Myocyte (in vitro differentiated cells): ENCODE measurements around the gene TMEM239. TPM values are rescaled to one million over a fixed set of nuclear protein-coding genes. Genes with fewer than 3 reads are reported as not detected.
"Not testable (repeated sequence)": the region's sequence is repeated elsewhere in the genome, so short reads cannot be mapped to it uniquely, and the experiment has no call there.

Experiments used
- DNase-seq: peaks from one replicate; pipeline ENCODE4 v3.0.0-alpha.2; 2012; ENCODE audit warnings: low read depth
- total RNA-seq: library from RNA; depleted of rRNA; stranded (reverse); fragments of >200 nt; gene quantifications from 2 replicates; pipeline ENCODE4 v1.2.3, GENCODE V29; 2014

The TMEM239 gene
- total RNA-seq, 1 donor from 2014 or later: not detected

DNA sequence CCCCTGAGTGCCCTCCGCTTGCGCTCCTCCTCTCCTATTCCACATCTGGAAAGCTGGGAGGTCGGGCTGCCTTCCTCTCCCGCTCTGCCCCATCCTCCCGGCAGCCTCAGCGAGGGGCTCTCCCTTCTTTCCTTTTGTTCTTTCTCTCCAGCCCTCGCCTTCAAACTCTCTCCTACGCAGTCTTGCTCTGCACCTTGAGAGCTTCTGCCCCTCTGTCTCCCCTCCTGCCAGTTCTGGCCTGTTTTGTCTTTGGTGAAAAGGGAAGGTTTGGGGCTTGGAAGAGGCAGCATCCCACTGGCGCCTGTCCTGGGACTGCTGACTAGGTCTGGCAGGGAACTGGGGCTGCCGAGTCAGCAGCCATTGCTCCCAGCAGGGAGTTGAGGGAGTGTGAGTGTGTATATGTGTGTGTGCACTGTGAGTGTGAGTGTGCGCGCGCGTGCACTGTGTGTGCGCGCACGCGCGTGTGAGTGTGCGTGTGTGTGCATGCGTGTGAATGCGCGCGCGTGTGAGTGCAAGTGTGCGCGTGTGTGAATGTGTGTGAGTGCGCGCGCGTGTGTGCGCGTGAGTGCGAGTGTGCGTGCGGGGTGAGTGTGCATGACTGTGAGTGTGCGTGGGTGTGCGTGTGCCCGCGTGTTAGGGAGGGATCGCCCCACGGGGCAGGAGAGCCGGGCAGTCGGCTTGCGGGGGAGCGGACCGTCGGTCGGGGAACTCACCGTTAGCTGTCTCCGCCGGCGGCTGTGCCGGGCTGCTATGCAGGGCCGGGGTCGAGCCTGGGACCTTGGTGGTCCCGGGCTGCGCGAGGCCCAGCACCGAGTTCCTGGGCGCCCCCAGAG, 16.3 kb upstream of the TMEM239 start:
- no peak for DNase-seq

DNA sequence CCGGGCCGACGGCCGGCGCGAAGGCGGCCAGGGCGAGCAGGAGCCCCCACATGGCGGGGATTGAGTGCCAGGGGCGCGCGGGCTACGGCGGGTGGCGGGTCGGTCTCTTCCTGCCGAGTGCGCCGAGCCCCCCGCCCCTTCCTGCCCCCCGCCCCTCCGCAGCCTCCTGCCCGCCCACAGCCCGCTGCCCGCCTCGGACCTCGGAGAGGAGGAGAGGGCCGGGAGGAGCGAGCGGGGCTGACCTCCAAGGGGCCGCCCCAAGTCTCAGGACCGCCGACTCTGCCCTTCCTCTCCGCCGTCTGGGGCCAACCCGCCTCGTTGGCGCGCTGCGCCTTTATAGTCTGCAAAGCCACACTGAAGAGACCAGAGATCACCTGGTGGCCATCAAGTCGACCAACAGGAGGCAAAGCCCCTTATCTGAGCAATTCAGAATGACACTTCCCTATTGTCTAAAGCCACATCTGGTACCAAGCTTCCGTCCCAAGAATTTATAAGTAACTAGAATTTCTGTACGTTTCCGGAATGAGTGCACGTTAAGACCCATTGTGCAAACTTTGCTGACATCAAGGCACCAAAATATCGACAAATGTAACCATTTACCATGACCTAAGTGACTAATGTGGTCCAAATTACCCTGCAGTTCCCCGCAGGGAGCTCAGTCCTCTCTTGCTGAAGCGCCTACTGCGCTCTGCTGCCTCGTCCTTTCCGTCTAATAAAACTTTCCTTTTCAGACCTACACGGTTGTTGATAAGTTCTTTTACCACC, 15.5 kb upstream of the TMEM239 start, which contains the start of gene CPXM1:
Gene CPXM1 (minus strand): TSS at position 107 of the 765 bp plus-strand sequence. CDS start 55 bp downstream, at position 52.
- DNase-seq: no peak

DNA sequence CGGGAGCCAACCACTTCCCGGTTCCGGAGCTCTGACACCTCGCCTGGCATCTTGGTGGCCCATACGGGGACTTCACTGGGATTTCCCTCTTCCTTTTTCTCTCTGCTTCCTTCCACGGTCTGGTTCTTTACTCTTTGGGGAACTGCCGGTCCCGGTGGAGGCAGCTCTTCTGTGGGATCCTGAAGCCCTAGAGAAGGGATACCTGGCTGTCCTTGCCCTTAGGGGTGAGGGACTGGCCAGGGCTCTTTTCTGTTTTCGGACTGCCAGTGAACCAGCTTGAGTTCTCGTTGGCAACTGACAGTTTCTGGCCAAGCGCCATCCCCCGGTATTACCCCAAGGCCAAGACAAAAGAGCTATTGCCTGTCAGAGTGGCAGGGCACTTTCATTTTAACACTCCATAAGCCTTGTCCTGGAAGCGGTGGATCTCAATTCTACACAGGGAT, 14.9 kb upstream of the TMEM239 start:
- DNase-seq: no peak

DNA sequence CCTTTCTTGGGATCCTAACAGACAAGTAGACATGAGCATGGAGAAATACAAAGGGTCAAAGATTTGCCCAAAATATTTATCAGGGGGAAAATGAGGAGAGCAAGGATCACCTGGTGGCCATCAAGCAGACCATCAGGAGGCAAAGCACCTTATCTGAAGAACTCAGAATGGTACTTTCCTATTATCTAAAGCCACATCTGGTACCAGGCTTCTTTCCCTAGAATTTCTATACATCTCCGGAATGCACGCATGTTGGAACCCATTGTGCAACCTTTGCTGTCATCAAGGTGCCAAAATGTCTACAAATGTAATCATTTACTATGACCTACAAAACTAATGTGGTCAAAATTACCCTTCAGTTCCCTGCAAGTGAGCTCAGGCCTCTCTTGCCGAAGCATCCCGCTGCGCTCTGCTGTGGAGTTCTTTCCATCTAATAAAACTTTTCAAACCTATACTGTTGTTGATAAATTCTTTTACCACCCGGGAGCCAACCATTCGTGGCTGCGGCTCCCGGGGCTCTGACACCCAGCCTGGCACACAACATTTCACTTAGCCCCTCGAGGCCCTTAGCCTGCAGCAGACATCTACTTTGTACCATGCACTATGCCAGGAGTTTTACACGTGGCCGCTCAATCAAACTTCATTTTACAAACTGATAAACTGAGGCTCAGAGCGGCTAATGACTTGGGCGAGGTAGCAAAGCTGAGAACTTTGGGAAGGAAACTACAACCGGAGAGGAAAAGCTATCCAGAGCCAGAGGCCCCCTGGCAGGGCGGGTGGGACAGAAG, 11.9 kb upstream of the TMEM239 start:
- DNase-seq: no peak

DNA sequence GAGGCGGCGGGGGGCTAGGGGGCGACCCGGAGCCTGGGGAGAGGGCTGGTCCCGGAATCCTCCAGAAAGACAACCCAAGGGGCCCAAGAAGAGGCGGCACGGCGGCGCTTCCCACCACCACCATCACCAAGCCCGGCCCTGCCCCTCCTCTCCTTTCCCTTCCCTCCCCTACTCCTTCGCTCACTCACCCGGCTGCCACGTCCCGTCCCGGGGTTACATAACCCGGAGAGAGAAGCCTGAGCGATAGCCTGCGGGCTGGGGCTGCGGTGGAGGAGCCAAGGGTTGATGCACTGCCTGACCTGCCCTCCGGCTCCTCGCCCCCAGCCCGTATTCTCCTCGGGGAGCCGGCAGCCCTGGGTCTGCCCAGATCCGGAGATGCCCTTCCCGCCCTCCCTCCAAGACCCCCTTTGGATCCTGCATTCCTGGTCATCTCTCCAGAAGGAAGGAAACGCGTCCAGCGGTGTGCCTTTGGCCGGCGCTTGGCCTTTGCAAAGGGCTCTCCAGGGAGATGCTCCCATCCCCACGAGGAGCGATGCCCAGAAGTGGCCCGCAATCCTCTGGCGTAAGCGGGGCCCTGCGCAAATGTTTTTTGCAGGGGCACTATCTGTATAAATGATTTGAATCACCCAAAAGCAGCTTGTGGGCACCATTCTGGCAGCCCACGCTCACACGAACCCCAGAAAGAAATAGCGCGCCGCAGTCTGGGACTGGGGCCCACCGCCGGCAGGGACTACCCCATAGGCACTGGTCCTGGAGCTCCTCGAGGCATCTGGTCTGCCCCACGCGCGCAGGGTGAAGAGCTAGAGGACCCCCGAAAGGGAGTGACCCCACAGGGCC, 11.1 kb upstream of the TMEM239 start:
- no peak for DNase-seq

DNA sequence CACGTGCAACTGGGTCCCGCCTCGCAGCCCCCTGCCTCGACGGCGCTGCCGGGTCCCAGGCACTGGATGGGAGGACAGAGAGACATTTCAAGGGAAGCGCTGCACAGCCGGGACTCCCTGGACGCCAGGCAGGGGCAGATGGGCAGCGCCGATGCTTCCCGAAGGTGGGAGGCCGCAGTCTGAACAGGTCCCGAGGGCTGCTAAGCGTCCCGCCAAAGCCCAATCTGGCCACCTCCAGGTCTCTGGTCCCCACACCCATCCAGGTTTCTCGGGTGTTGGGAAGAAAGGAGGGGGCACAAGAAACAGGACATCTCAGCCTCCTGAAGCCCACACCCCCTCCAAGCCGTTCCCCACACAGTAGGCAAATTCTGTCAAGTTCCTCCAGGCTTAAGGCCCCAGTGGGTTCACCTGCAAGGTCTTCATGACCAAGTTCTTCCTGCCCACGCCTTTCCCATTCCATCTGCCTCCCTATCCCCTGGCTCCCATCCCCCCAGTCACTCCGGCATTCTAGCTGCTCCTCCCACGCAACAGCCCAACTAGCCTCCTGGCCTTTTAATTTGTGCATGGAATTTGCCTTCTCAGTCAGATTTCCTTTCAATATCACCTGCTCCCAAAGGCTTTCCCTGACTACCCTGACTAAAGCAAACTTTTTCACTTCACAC, 10.3 kb upstream of the TMEM239 start:
- DNase-seq: no peak

DNA sequence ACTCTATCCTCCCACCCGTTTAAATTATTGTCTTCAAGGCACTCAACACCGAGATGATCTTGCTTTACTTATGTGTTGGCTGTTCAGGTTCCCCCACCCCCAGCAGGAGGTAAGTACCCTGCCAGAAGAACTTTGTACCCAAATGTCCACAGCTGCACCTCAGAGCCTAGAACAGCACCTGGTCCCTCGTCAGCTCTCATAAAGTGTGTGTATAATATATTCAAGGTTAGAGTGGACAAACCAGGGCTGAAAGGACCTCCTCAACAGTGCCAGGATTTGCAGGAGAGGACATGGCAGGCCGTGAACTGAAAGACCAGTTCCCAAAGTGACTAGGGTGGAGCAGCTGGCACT, 9.8 kb upstream of the TMEM239 start:
- DNase-seq: no peak

DNA sequence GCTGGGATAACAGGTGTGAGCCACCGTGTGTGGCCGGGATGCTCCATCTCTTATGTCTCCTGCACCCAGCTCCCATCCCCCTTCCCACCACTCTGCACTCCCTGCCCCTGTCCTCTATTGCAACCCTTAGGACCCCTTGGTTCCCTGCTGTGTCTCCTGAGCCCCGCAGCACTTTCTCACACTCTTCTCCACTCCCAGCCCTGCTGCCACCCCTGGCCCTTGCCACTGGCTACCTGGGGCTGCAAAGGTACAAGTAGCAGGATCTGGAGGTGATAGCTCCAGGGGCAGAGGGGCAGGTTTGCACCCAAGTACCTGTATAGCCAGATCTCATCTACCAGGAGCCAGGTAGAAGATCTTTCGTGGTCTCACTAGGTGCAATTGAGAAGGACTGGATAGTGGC, 9.1 kb upstream of the TMEM239 start:
- no peak for DNase-seq

DNA sequence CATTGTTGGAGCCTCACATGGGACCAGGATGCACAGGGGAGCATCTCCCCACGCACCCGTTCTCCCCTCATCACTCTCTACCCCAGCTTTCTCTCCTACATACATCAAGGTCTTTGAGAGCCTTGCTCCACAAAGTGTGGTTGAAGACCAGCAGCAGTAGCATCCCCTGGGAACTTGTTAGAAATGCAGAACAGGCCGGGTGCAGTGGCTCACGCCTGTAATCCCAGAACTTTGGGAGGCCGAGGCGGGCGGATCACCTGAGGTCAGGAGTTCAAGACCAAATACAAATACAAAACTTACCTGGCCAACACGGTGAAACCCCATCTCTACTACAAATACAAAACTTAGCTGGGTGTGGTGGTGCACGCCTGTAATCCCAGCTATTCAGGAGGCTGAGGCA, 8.2 kb upstream of the TMEM239 start:
- not testable (repeated sequence) for DNase-seq

DNA sequence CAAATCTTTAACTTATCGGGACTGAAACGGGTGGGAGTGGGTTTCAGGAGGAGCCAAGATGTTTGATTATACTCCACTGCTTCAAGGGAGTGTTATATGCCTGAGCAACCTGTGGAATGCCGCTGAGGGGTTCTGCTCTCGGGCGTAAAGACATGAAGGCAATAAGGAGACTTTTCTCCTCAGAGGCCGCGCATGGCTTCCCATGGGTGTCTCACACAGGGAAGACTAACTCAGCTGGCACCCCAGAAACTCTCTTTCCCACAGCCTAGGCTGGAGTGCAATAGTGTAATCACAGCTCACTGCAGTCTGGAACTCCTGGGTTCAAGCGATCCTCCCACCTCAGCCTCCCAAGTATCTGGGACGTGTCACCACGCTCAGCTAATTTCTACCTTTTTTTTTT, 6.5 kb upstream of the TMEM239 start:
- no peak for DNase-seq

DNA sequence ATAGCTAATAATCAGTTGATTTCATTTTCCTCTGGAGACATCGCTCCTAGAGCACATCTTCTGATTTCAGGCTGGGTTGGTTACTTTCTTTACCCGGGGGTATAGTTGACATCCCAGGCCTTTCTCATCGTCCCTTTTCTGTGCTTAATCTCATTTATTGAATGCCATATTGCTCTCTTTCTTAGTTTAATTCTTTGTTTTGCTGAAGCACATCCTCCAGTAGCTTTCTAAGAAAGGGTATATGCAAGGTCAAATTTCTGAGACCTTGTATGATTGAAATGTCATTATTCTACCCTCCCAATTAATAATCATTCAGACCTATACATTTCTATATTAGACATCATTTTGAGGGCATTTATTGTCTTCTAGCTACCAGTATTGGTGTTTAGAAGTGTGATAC, 4.0 kb upstream of the TMEM239 start:
- no peak for DNase-seq

DNA sequence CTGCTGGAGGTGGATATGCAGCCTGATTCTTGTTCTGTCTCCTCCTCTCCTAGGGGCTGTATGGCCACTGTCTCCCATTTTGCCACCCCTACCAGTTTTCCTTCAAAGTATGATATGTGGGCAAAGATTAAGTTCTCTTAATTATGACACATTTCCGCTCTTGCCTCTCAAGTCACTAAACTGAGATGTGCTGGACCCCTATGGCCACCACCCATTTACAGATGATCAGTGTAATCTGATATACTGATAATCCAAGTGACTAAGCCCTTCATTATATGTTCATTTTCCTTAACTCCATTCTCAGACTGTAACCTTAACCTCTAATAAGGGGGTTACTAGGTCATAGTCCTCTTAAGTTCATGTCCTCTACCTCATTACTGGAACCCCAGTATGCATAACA, 2.1 kb upstream of the TMEM239 start:
- DNase-seq: no peak

DNA sequence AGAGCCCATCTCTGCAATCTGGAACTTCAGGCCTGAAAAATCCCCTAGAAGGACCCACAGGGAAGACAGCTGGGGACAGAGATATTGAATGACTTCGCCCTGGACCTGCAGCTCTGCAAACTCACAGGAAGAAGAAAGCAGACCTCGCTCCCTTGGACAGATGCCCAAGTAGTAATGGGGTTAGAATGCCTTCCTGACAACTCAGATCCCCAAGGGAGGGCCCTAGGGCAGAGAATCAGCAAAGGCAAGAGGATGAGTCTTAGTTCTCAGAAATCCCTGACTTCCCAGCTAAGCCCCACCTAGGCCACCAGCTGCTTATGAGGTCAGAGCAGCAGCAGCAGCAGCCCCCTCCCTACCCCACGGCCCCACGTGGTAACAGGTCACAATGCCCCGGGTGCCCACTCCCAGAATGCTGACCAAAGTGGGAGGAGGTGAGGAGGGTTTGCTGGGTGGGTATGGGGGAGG, 1.5 kb upstream of the TMEM239 start, which contains the start of gene C20orf141:
Gene C20orf141 (plus strand): TSS at position 401 of the 465 bp plus-strand sequence. CDS start 198 bp downstream, outside the sequence.
- peak; percentile 99 for DNase-seq

DNA sequence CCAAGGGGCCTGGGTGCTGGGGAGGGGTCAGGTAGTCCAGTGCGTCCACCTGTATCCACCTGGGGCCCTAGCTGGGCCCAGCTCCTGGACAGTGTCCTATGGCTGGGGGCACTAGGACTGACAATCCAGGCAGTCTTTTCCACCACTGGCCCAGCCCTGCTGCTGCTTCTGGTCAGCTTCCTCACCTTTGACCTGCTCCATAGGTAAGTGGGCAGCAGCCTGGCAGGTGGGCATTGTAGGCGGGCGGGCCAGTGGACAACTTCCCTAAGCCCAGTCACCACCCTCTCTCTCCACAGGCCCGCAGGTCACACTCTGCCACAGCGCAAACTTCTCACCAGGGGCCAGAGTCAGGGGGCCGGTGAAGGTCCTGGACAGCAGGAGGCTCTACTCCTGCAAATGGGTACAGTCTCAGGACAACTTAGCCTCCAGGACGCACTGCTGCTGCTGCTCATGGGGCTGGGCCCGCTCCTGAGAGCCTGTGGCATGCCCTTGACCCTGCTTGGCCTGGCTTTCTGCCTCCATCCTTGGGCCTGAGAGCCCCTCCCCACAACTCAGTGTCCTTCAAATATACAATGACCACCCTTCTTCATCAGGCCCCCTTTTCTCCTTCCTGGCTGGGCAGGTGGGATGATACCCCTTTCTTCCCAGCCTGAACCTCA, 793 bp upstream of the TMEM239 start:
- no peak for DNase-seq

DNA sequence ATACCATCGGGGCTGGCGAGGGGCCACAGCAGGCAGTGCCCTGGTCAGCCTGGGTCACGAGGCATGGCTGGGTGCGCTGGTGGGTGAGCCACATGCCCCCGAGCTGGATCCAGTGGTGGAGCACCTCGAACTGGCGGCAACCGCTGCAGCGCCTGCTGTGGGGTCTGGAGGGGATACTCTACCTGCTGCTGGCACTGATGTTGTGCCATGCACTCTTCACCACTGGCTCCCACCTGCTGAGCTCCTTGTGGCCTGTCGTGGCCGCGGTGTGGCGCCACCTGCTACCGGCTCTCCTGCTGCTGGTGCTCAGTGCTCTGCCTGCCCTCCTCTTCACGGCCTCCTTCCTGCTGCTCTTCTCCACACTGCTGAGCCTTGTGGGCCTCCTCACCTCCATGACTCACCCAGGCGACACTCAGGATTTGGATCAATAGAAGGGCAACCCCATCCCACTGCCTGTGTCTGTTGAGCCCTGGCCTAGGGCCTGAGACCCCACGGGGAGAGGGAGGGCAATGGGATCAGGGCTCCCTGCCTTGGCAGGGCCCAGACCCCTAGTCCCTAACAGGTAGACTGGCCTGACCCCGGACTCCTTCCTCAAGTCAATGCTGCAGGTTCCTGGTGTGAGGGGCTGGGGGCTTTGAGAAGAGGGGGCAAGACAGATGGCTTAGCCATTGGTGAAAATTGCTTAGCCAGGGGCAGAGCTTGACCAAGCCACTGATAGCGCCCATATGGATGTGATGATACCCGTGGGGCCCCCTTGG, 598 bp downstream of the TMEM239 start:
- DNase-seq: no peak

DNA sequence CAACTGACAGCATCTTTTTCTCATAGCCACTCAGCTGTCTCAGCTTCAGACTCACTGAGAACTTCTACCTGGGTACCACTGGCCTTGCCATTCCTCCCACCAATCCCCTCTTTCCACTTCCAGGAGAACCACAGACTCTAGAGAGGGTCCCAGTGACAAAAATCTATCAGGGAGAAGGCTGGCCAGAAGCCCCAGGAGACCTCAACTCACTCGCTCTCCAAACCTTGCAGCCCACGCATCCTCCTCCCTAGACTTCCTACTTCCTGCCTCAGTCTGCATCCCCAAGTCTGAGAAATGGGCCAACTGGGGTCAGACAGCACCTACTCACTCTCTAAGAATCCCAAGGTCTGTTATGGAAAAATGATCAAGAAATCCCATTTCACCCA, 1.2 kb downstream of the TMEM239 start:
- DNase-seq: no peak

DNA sequence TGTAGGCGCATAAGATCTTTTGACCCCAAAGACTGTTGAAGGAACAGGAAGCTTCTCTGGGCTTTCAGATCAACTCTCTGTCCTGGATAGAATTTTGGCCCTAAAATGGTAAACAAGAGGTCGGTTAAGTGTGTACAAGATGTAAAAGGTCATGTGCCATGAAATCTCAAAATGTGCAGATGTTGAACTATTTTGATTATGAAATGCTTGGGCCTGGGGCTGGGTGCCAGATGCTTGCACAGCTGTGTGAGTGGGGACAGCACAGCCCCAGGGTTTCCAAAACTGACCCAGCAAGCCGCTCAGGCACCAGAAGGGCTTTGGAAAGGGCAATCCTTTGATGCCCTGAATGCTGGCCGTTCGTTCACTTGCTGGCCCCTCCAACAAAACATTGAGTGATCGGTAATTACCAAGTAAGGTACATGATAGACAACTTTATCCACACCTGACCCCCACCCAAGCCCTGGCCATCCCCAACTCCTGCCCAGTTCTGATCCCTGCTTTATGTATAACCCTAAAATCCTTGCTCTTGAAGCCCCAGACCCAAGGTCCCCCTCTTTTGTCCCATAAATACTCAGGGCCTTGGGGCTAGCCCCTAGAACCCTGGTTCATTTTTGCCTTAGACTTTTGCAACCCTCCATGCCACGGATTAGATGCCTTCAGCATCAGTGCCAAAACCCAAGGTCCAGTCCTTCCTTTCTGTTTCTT, 1.9 kb downstream of the TMEM239 start:
- DNase-seq: no peak
